ENCODE data around the gene SHB.

DNA sequence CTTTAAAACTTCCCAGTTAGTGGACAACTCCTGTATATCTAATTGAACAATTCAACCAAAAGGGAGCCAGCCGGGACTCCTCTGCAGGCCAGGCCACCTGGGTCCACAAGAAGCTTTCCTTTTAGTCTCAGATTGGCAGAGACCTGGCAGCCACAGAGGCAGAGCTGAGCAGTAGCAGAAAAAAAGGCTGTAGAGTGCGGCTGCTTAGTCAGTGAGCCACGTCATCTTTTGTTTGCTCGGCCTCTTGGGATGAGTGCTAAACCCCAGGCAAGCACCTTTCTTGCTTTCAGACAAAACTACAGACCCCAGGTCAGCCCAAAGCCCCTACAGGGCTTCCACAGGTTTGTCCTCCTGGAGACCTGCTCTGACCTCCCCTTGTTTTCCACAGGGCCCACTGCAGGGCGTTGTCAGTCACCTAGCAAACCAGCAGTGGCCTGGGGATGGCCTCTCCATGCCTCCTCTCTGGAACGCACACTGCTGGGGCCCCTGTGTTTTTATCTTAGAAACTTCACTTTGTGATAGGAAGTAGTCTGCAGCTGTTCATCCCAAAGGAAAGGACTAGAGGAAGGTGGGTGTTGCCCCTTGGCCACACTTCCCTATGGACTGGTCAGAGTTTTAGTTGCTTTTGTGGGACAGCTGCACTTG lies 49.9 kb downstream of the SHB start:
- TF ChIP-seq, protein P1, sequence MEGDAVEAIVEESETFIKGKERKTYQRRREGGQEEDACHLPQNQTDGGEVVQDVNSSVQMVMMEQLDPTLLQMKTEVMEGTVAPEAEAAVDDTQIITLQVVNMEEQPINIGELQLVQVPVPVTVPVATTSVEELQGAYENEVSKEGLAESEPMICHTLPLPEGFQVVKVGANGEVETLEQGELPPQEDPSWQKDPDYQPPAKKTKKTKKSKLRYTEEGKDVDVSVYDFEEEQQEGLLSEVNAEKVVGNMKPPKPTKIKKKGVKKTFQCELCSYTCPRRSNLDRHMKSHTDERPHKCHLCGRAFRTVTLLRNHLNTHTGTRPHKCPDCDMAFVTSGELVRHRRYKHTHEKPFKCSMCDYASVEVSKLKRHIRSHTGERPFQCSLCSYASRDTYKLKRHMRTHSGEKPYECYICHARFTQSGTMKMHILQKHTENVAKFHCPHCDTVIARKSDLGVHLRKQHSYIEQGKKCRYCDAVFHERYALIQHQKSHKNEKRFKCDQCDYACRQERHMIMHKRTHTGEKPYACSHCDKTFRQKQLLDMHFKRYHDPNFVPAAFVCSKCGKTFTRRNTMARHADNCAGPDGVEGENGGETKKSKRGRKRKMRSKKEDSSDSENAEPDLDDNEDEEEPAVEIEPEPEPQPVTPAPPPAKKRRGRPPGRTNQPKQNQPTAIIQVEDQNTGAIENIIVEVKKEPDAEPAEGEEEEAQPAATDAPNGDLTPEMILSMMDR (IDR thresholded peaks at IDR 0.05; ENCODE audit: low read length), result no peak
- TF ChIP-seq EZH2 (IDR thresholded peaks at IDR 0.05; ENCODE audit: borderline replicate concordance, low read length), result no peak

Data from OCI-LY1 (cell line).